B cell (primary cell): ENCODE measurements around the gene SLC1A1. TPM values are rescaled to one million over a fixed set of nuclear protein-coding genes. Genes with fewer than 3 reads are reported as not detected.

Source experiments
- ATAC-seq: fragments of 200-7000 bp; cut with Tn5 transposase; one replicate; pipeline ENCODE4 v1.10.0; 2021; ENCODE audit warnings: low read depth, mild to moderate bottlenecking, moderate number of reproducible peaks, moderate library complexity
- CTCF ChIA-PET: fragments of 350-600 bp; sonication (Branson Sonifier 250); formaldehyde crosslinking; loops from one replicate; lab custom pipeline; 2021; ENCODE audit warnings: antibody characterized with exemption, inconsistent platforms; lab: Charles Lee
- POLR2A ChIA-PET: fragments of 350-600 bp; sonication (Branson Sonifier 250); formaldehyde crosslinking; loops from one replicate; lab custom pipeline; 2021; ENCODE audit warnings: antibody characterized with exemption; lab: Charles Lee
- DNase-seq: peaks from one replicate; pipeline ENCODE4 v3.0.0; 2013
- H2AFZ ChIP-seq: 2 replicates; pipeline ENCODE4 v1.6.1; 2012; ENCODE audit warnings: mild to moderate bottlenecking, low read depth, low read length; ENCODE audit not compliant: insufficient read depth, poor library complexity, severe bottlenecking
- H3K27ac ChIP-seq, 2 donors: 1 replicate in 1 of 2; 2 replicates in 1 of 2; pipeline ENCODE4 v1.5.1; 2012 to 2013; ENCODE audit warnings: low read length in 2 of 2, mild to moderate bottlenecking in 2 of 2, moderate library complexity in 1 of 2
- H3K27me3 ChIP-seq, 4 experiments: fragments of 200-600 bp in 1 of 4; sonication (generic) in 1 of 4; replicated peaks in 1 of 4; 1 replicate in 2 of 4; 2 replicates in 2 of 4; pipeline versions ENCODE4 v1.6.1 to v1.7.0; 2013 to 2016; ENCODE audit warnings: low read length in 3 of 4, mild to moderate bottlenecking in 2 of 4, mixed read lengths in 1 of 4, moderate library complexity in 1 of 4; ENCODE audit not compliant: insufficient read depth in 4 of 4, control insufficient read depth in 3 of 4; ENCODE audit errors: control extremely low read depth in 1 of 4
- H3K36me3 ChIP-seq, 2 experiments: replicated peaks in 1 of 2; 1 replicate in 1 of 2; 2 replicates in 1 of 2; pipeline versions ENCODE4 v1.6.1 to v1.7.1; 2013; ENCODE audit warnings: low read length in 1 of 2; ENCODE audit not compliant: insufficient read depth in 2 of 2, control insufficient read depth in 1 of 2; ENCODE audit errors: control extremely low read depth in 1 of 2, extremely low read depth in 1 of 2
- H3K4me1 ChIP-seq, 2 donors: fragments of 200-600 bp in 1 of 2; sonication (generic) in 1 of 2; 1 replicate in 1 of 2; 2 replicates in 1 of 2; pipeline versions ENCODE4 v1.5.1 to v1.6.1; 2013 to 2017; ENCODE audit warnings: low read length in 2 of 2; ENCODE audit not compliant: control insufficient read depth in 2 of 2, insufficient read depth in 2 of 2
- H3K4me2 ChIP-seq: replicated peaks from 2 replicates; pipeline ENCODE3; 2012; ENCODE audit warnings: mild to moderate bottlenecking, low read depth, low read length; ENCODE audit not compliant: poor library complexity, severe bottlenecking
- H3K4me3 ChIP-seq, 5 experiments: fragments of 200-600 bp in 1 of 5; sonication (generic) in 1 of 5; 1 replicate in 3 of 5; 2 replicates in 2 of 5; pipeline versions ENCODE4 v1.5.1 to v1.7.0; 2011 to 2016; ENCODE audit warnings: low read length in 4 of 5, mild to moderate bottlenecking in 4 of 5, low read depth in 2 of 5, control low read depth in 1 of 5, moderate library complexity in 1 of 5; ENCODE audit not compliant: insufficient read depth in 1 of 5; ENCODE audit errors: control extremely low read depth in 1 of 5, extremely low read depth in 1 of 5
- H3K79me2 ChIP-seq: fragments of 200-600 bp; sonication (generic); one replicate; pipeline ENCODE4 v1.6.0; 2016; ENCODE audit warnings: low read length; ENCODE audit not compliant: control insufficient read depth, insufficient read depth
- H3K9ac ChIP-seq: fragments of 200-600 bp; sonication (generic); 2 replicates; pipeline ENCODE4 v1.6.1; 2017; ENCODE audit warnings: mild to moderate bottlenecking, low read length, moderate library complexity
- H3K9me3 ChIP-seq, 3 donors: one replicate each; pipeline versions ENCODE4 v1.6.1 to v1.7.1; 2013; ENCODE audit warnings: low read length in 2 of 3; ENCODE audit not compliant: control insufficient read depth in 2 of 3, insufficient read depth in 1 of 3; ENCODE audit errors: control extremely low read depth in 1 of 3
- H4K20me1 ChIP-seq: 2 replicates; pipeline ENCODE4 v1.6.0; 2012; ENCODE audit warnings: mild to moderate bottlenecking, low read length; ENCODE audit not compliant: insufficient read depth, control insufficient read depth, poor library complexity, severe bottlenecking
- H3K27ac Mint-ChIP-seq: one replicate; pipeline ENCODE4 v1.8.0; 2021; ENCODE audit warnings: mixed read lengths
- H3K27me3 Mint-ChIP-seq: one replicate; pipeline ENCODE4 v1.8.0; 2021; ENCODE audit warnings: mixed read lengths
- H3K4me1 Mint-ChIP-seq: one replicate; pipeline ENCODE4 v1.8.0; 2021; ENCODE audit warnings: mixed read lengths
- H3K4me3 Mint-ChIP-seq: one replicate; pipeline ENCODE4 v1.8.0; 2021; ENCODE audit warnings: mixed read lengths
- H3K9me3 Mint-ChIP-seq: one replicate; pipeline ENCODE4 v1.8.0; 2022; ENCODE audit warnings: mixed read lengths; ENCODE audit not compliant: insufficient read depth
- CTCF ChIP-seq: fragments of 200-600 bp; IDR thresholded peaks from one replicate; pipeline ENCODE4 v1.8.0; 2022; ENCODE audit warnings: antibody characterized with exemption, mild to moderate bottlenecking
- EZH2 ChIP-seq: IDR thresholded peaks from 2 replicates; pipeline ENCODE4 v1.6.1; 2012; ENCODE audit warnings: borderline replicate concordance, low read depth, mild to moderate bottlenecking, moderate library complexity, low read length; ENCODE audit not compliant: insufficient read depth, poor library complexity, severe bottlenecking
- WGBS: methylation state at CpG from one replicate; pipeline ENCODE4 v1.1.5; 2013; ENCODE audit warnings: missing lambda C conversion rate; ENCODE audit not compliant: insufficient coverage; 5-methylcytosine and 5-hydroxymethylcytosine counted together
- intact Hi-C: fragments of 100-400 bp; cut with micrococcal nuclease; formaldehyde crosslinking; loops from one replicate; pipeline ENCODE4 v1.10.0; 2022
- polyA plus RNA-seq: library from polyadenylated mRNA; depleted of rRNA; stranded (reverse); fragments of >200 nt; gene quantifications from 2 replicates; pipeline ENCODE4 v1.2.3, GENCODE V29; 2012
- total RNA-seq, 2 donors: library from RNA; stranded (reverse); fragments of 120-200 nt in 1 of 2; gene quantifications; 1 replicate in 1 of 2; 2 replicates in 1 of 2; pipeline versions ENCODE4 v1.2.3 to v1.2.4, GENCODE V29; 2013 to 2022

Gene SLC1A1
- total and polyA plus RNA-seq, 2 donors (not counting 1 experiment from before 2014, with no cell fraction given), result 0.10 to 0.54 TPM

DNA sequence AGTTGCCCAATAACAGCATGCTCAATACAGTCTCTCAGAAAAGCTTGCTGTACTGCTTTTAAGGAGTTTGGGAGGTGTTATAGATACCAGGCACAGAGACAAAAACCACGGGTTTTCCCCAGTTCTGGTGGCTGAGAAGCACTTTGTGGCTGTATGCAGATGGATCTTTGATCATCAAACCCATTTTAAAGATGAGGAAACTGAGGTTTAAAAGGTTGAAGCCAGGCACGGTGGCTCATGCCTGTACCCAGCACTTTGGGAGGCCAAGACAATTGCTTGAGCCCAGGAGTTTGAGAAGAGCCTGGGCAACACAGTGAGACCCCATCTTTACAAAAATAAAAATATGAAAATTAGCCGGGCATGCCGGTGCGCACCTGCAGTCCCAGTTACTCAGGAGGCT, 125.5 kb downstream of the SLC1A1 start:
- H3K4me2 ChIP-seq, result no peak overlapping the region
- intact Hi-C loops, result no loop called here
- H3K9me3 ChIP-seq, result peaks cover 0 to 3% (median 0%) of the 10 kb centered on the region in 3 donors
- Mint-ChIP-seq H3K9me3 (no peaks in the 10 kb centered on the region), H3K27me3 (no peaks in the 10 kb centered on the region), H3K4me3 (no peak overlapping the region), H3K27ac (no peak overlapping the region), H3K4me1 (no peaks in the 10 kb centered on the region)
- no peak for ATAC-seq
- no peaks in the 10 kb centered on the region for H3K4me1 ChIP-seq
- no peak for DNase-seq
- H4K20me1 ChIP-seq, result no peaks in the 10 kb centered on the region
- H3K9ac ChIP-seq, result no peak overlapping the region
- CTCF ChIA-PET, result no interaction called here
- no peak overlapping the region for H3K4me3 ChIP-seq
- POLR2A ChIA-PET, result no interaction called here
- H3K79me2 ChIP-seq, result no peaks in the 10 kb centered on the region
- no peak for TF ChIP-seq EZH2
- TF ChIP-seq CTCF, result no peak
- H3K27ac ChIP-seq, result no peak overlapping the region
- H3K27me3 ChIP-seq, result no peaks in the 10 kb centered on the region
- 87% methylated on average over 3 of the region's 5 CpGs for WGBS
- no peak overlapping the region for H2AFZ ChIP-seq
- H3K36me3 ChIP-seq, result no peaks in the 10 kb centered on the region

DNA sequence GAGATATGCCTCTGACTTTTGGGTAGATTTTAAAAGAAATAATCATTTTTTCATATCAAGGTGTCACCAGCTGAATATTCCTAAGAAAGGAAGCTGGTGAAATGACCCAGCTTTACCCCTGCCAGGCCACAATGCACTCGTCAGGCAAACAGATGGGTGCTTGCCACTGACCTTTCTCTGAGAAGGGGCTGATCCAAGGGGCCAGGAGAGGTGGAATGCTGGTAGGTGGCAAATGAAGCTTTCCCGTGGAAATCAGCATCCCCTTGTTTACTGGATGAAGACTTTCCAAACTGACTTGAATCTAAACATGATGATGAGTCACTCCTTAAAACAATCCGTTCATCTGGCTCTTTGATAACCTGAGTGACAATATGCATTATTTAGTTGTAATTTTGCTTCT, 127.5 kb downstream of the SLC1A1 start:
- no peaks in the 10 kb centered on the region for H3K4me1 ChIP-seq
- H3K27ac ChIP-seq, result no peak overlapping the region
- no peaks in the 10 kb centered on the region for H3K9me3 Mint-ChIP-seq
- intact Hi-C loops, result no loop called here
- no peak overlapping the region for H3K9ac ChIP-seq
- H3K4me3 ChIP-seq, result no peak overlapping the region
- no peaks in the 10 kb centered on the region for H3K36me3 ChIP-seq
- CTCF ChIA-PET, result no interaction called here
- H3K27me3 ChIP-seq, result no peaks in the 10 kb centered on the region
- DNase-seq (no peak), ATAC-seq (no peak)
- no peak overlapping the region for H3K4me3 Mint-ChIP-seq
- no peaks in the 10 kb centered on the region for H3K79me2 ChIP-seq
- no peaks in the 10 kb centered on the region for H3K27me3 Mint-ChIP-seq
- H2AFZ ChIP-seq, result no peak overlapping the region
- TF ChIP-seq EZH2 (no peak), CTCF (no peak)
- no peaks in the 10 kb centered on the region for H3K9me3 ChIP-seq
- H3K4me1 Mint-ChIP-seq, result no peaks in the 10 kb centered on the region
- no peaks in the 10 kb centered on the region for H4K20me1 ChIP-seq
- H3K4me2 ChIP-seq, result no peak overlapping the region
- POLR2A ChIA-PET, result no interaction called here
- WGBS, result 80% methylated on average over 2 of the region's 3 CpGs
- H3K27ac Mint-ChIP-seq, result no peak overlapping the region
